ENCODE measurements around the gene LRRTM4.

GRCh38 chr2:77314721-77315120, 207.5 kb downstream of the LRRTM4 start:
- TF ChIP-seq POLR2AphosphoS5 (IDR thresholded peaks at IDR 0.05) (no peak), CTCF (IDR thresholded peaks at IDR 0.05) (no peak), EP300 (IDR thresholded peaks at IDR 0.05; ENCODE audit: low read depth) (no peak), POLR2A (IDR thresholded peaks at IDR 0.05) (no peak)

Data from transverse colon (tissue), 4 donors.